IMR-90 (cell line): ENCODE measurements around the gene CCSER2. TPM values are rescaled to one million over a fixed set of nuclear protein-coding genes. Genes with fewer than 3 reads are reported as not detected.

Experiments
- ATAC-seq: fragments of 200-7000 bp; cut with Tn5 transposase; 2 replicates; pipeline ENCODE4 v1.9.1; 2020; ENCODE audit warnings: low read depth, mild to moderate bottlenecking, moderate library complexity
- BruUV-seq: library from RNA; stranded (reverse); fragments of 400-500 nt; replicated peaks from 2 replicates; lab custom pipeline; 2021; lab: Mats Ljungman, UMichigan
- CTCF ChIA-PET: fragments of 300-600 bp; formaldehyde crosslinking; extraction: SDS; loops from one replicate; lab custom pipeline; 2021; ENCODE audit warnings: antibody characterized with exemption; lab: Yijun Ruan, JAX
- POLR2A ChIA-PET: fragments of 300-600 bp; sonication (Branson Sonifier 250); formaldehyde crosslinking; loops from one replicate; lab custom pipeline; 2022; ENCODE audit warnings: antibody characterized with exemption; ENCODE audit not compliant: unreplicated experiment; lab: Charles Lee
- DNase-seq: peaks from one replicate; pipeline ENCODE4 v3.0.0; 2013
- H2AFZ ChIP-seq: replicated peaks from 2 replicates; pipeline ENCODE3; 2013; ENCODE audit warnings: low read length, mild to moderate bottlenecking; ENCODE audit not compliant: poor library complexity
- H2AK5ac ChIP-seq: 2 replicates; pipeline ENCODE4 v1.6.1; 2013; ENCODE audit warnings: low read depth, low read length, inconsistent platforms
- H2AK9ac ChIP-seq: replicated peaks from 2 replicates; pipeline ENCODE3; 2013; ENCODE audit warnings: mild to moderate bottlenecking, low read depth, low read length, moderate library complexity; ENCODE audit not compliant: poor library complexity
- H2BK120ac ChIP-seq: 2 replicates; pipeline ENCODE4 v1.6.1; 2013; ENCODE audit warnings: low read depth, low read length, inconsistent platforms
- H2BK15ac ChIP-seq: 3 replicates; pipeline ENCODE4 v1.6.1; 2013; ENCODE audit warnings: low read depth, low read length, inconsistent platforms
- H2BK20ac ChIP-seq: 2 replicates; pipeline ENCODE4 v1.6.1; 2013; ENCODE audit warnings: low read depth, mild to moderate bottlenecking, inconsistent platforms, low read length, moderate library complexity
- H2BK5ac ChIP-seq: 2 replicates; pipeline ENCODE4 v1.6.1; 2013; ENCODE audit warnings: mild to moderate bottlenecking, low read depth, low read length, inconsistent platforms; ENCODE audit not compliant: poor library complexity, severe bottlenecking
- H3K14ac ChIP-seq: replicated peaks from 2 replicates; pipeline ENCODE4 v1.6.1; 2013; ENCODE audit warnings: low read depth, low read length, inconsistent platforms
- H3K18ac ChIP-seq: 2 replicates; pipeline ENCODE4 v1.6.1; 2013; ENCODE audit warnings: low read depth, low read length, control low read depth
- H3K23ac ChIP-seq: 2 replicates; pipeline ENCODE4 v1.6.1; 2013; ENCODE audit warnings: low read depth, low read length, inconsistent platforms
- H3K27ac ChIP-seq: 2 replicates; pipeline ENCODE4 v1.5.1; 2013; ENCODE audit warnings: mild to moderate bottlenecking, control low read depth, low read length; ENCODE audit not compliant: insufficient read depth
- H3K27me3 ChIP-seq: 2 replicates; pipeline ENCODE4 v1.6.1; 2013; ENCODE audit warnings: low read length; ENCODE audit not compliant: control insufficient read depth, insufficient read depth
- H3K36me3 ChIP-seq: 2 replicates; pipeline ENCODE4 v1.6.1; 2013; ENCODE audit warnings: low read length, mixed read lengths; ENCODE audit not compliant: control insufficient read depth, insufficient read depth
- H3K4ac ChIP-seq: 2 replicates; pipeline ENCODE4 v1.6.1; 2013; ENCODE audit warnings: low read depth, low read length, inconsistent platforms
- H3K4me1 ChIP-seq: 2 replicates; pipeline ENCODE4 v1.6.1; 2013; ENCODE audit warnings: low read length, mixed read lengths; ENCODE audit not compliant: control insufficient read depth, insufficient read depth
- H3K4me2 ChIP-seq: 2 replicates; pipeline ENCODE4 v1.6.1; 2013; ENCODE audit warnings: low read depth, mild to moderate bottlenecking, control low read depth, low read length, moderate library complexity
- H3K4me3 ChIP-seq: 2 replicates; pipeline ENCODE4 v1.5.1; 2013; ENCODE audit warnings: low read depth, mild to moderate bottlenecking, control low read depth, low read length, moderate library complexity; ENCODE audit not compliant: insufficient read depth
- H3K56ac ChIP-seq: 2 replicates; pipeline ENCODE4 v1.6.1; 2013; ENCODE audit warnings: low read length, inconsistent platforms; ENCODE audit not compliant: insufficient read depth; ENCODE audit errors: extremely low read depth
- H3K79me1 ChIP-seq, 2 experiments: 2 replicates each; pipeline ENCODE4 v1.6.1; 2013; ENCODE audit warnings: low read length in 2 of 2, inconsistent platforms in 1 of 2, low read depth in 1 of 2
- H3K9ac ChIP-seq: 2 replicates; pipeline ENCODE4 v1.6.1; 2013; ENCODE audit warnings: low read depth, low read length, control low read depth
- H3K9me1 ChIP-seq: 2 replicates; pipeline ENCODE4 v1.6.1; 2013; ENCODE audit warnings: low read length, inconsistent platforms; ENCODE audit not compliant: insufficient read depth
- H3K9me3 ChIP-seq: 2 replicates; pipeline ENCODE4 v1.6.1; 2013; ENCODE audit warnings: low read length; ENCODE audit not compliant: control insufficient read depth, insufficient read depth
- H4K20me1 ChIP-seq: 2 replicates; pipeline ENCODE4 v1.6.1; 2013; ENCODE audit warnings: low read length, inconsistent platforms; ENCODE audit not compliant: insufficient read depth
- H4K5ac ChIP-seq: 2 replicates; pipeline ENCODE4 v1.6.1; 2013; ENCODE audit warnings: mild to moderate bottlenecking, low read depth, low read length, control low read depth
- H4K8ac ChIP-seq, 2 experiments: 2 replicates each; pipeline ENCODE4 v1.6.1; 2013; ENCODE audit warnings: low read depth in 2 of 2, low read length in 2 of 2, control low read depth in 1 of 2, inconsistent platforms in 1 of 2
- H4K91ac ChIP-seq: 2 replicates; pipeline ENCODE4 v1.6.1; 2013; ENCODE audit warnings: low read depth, low read length, inconsistent platforms; ENCODE audit not compliant: insufficient read depth
- MAZ ChIP-seq: IDR thresholded peaks from 2 replicates; pipeline ENCODE4 v1.6.1; 2012; ENCODE audit warnings: low read depth, mild to moderate bottlenecking, low read length, improper control_type of control experiment, moderate library complexity, borderline replicate concordance
- NFE2L2 ChIP-seq: fragments of 150-350 bp; IDR thresholded peaks from 2 replicates; pipeline ENCODE4 v1.6.1; 2016; ENCODE audit warnings: low read depth, mild to moderate bottlenecking, low read length
- RFX5 ChIP-seq: IDR thresholded peaks from 2 replicates; pipeline ENCODE4 v1.8.0; 2012; ENCODE audit warnings: low read depth, mild to moderate bottlenecking, low read length, moderate library complexity
- SMC3 ChIP-seq: fragments of 150-350 bp; IDR thresholded peaks from 2 replicates; pipeline ENCODE4 v1.6.1; 2016; ENCODE audit warnings: low read depth, mild to moderate bottlenecking, antibody characterized with exemption, low read length, moderate library complexity
- WGBS, 2 experiments: methylation state at CpG; one replicate each; pipeline versions ENCODE4 v1.1.5 to v1.1.7; 2013; ENCODE audit warnings: missing lambda C conversion rate in 2 of 2; ENCODE audit not compliant: insufficient read length in 1 of 2; ENCODE audit errors: extremely low coverage in 2 of 2; 5-methylcytosine and 5-hydroxymethylcytosine counted together
- dilution Hi-C: fragments of 300-500 bp; cut with HindIII; formaldehyde crosslinking; loops from one replicate; pipeline ENCODE4 v1.14.3; 2018; ENCODE audit warnings: low sequenced_read_pairs; ENCODE audit not compliant: unreplicated experiment
- in situ Hi-C: fragments of 300-500 bp; cut with MboI; formaldehyde crosslinking; loops from 3 replicates; pipeline ENCODE4 v1.14.3; 2019; ENCODE audit warnings: low sequenced_read_pairs, inconsistent platforms, mixed read lengths
- intact Hi-C: fragments of 100-400 bp; cut with micrococcal nuclease; formaldehyde crosslinking; loops from 2 replicates; pipeline ENCODE4 v1.10.0; 2022
- polyA plus RNA-seq, 3 experiments: library from polyadenylated mRNA; depleted of rRNA; stranded (reverse); fragments of >200 nt; gene quantifications; 2 replicates each; pipeline ENCODE4 v1.2.3, GENCODE V29; 2012; ENCODE audit warnings: low replicate concordance in 1 of 3
- total RNA-seq: library from RNA; depleted of rRNA; stranded (reverse); fragments of >200 nt; gene quantifications from 2 replicates; pipeline ENCODE4 v1.2.3, GENCODE V29; 2012

CCSER2 gene
- total and polyA plus RNA-seq, 2 of the 4 experiments (the other 2 are of a cell fraction), result 20.4 to 31.7 TPM

DNA sequence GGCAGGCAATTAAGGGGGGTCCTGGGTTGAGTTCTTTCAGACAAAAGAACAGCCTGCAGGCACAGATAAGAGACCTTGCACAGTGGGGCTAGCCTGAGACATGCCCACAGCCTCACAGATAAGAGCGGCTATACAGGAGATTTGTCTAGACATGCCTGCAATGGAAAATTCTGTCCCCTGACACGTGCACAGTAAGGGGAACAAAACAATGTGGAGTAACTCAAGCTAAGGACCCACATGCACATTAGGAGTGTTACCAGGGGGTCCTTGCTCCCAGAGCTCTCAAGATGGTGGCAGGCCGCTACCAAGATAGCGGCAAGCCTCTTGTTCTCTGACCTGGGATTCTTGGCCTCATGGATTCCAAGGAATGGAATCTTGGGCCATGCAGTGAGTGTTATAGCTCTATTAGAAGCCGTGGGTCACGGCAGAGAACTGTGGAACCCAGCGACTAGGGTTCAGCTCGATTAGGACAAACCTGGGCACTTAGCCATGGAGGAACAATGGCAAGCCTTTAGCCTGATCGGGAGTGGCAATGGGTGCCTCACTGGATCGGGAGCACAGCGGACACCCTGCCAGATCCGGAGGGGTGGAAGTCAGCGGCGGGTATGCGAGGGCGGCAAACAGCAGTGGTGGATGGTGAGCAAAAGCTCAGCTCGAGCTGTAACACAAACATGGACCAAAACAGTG, 196.9 kb downstream of the CCSER2 start:
- H4K5ac ChIP-seq, result 0 out of 2 replicates have a peak overlapping the region, but pooled peaks have one; percentile 20
- H2AK5ac ChIP-seq, result no peak overlapping the region
- DNase-seq, result no peak
- H3K79me1 ChIP-seq, result no peaks in the 10 kb centered on the region
- peak overlapping the region; percentile 29 for H3K18ac ChIP-seq
- in situ Hi-C loops (no loop called here), intact Hi-C loops (no loop called here), dilution Hi-C loops (no loop called here)
- H3K4me2 ChIP-seq, result no peak overlapping the region
- H2BK20ac ChIP-seq, result no peak overlapping the region
- H3K9me1 ChIP-seq, result no peaks in the 10 kb centered on the region
- peaks cover 7% of the 10 kb centered on the region for H3K9me3 ChIP-seq
- no peak overlapping the region for H4K91ac ChIP-seq
- CTCF ChIA-PET, result interaction anchor here (1.6 kb wide), 1 partner anchor 12 kb away, joined by 5 read pairs; no protein-coding TSS in a partner anchor
- 99% methylated on average over 7 of the region's 17 CpGs; no CpG with 5 or more reads in 1 of the 2 experiments for WGBS, 2 experiments
- H2BK120ac ChIP-seq, result peak overlapping the region; percentile 13; the same call in 1 of the 2 replicates
- H2AK9ac ChIP-seq, result no peak overlapping the region
- H4K20me1 ChIP-seq, result no peaks in the 10 kb centered on the region
- no peak overlapping the region for H2BK15ac ChIP-seq
- no peak overlapping the region for H3K4ac ChIP-seq
- no peak overlapping the region for H3K4me3 ChIP-seq
- no TSS peak for BruUV-seq
- H3K36me3 ChIP-seq, result no peaks in the 10 kb centered on the region; the same call in 1 of the 2 replicates
- no peak overlapping the region for H2AFZ ChIP-seq
- no peaks in the 10 kb centered on the region for H3K27me3 ChIP-seq
- ATAC-seq, result no peak
- no peak overlapping the region for H3K14ac ChIP-seq
- no peak overlapping the region for H3K9ac ChIP-seq
- no peaks in the 10 kb centered on the region for H3K4me1 ChIP-seq
- no peak overlapping the region for H4K8ac ChIP-seq
- H2BK5ac ChIP-seq, result no peak overlapping the region
- H3K23ac ChIP-seq, result no peak overlapping the region
- H3K56ac ChIP-seq, result no peak overlapping the region
- H3K27ac ChIP-seq, result no peak overlapping the region
- POLR2A ChIA-PET, result no interaction called here
- TF ChIP-seq NFE2L2 (no peak), RFX5 (no peak), MAZ (no peak), SMC3 (no peak)
